Astrocyte of the cerebellum (primary cell): Measurements from ENCODE around the gene KRT1.

Experiments
- DNase-seq: peaks from one replicate; pipeline ENCODE4 v3.0.0-alpha.2; 2011; ENCODE audit warnings: low read depth
- H3K4me3 ChIP-seq: 2 replicates; pipeline ENCODE4 v1.5.1; 2011; ENCODE audit warnings: mild to moderate bottlenecking, low read depth, low read length, moderate library complexity
- CTCF ChIP-seq: IDR thresholded peaks from 2 replicates; pipeline ENCODE4 v1.5.1; 2012; ENCODE audit warnings: low read length, low read depth, moderate library complexity, mild to moderate bottlenecking; ENCODE audit errors: missing control alignments
- in situ Hi-C: cut with HindIII; loops from 2 replicates; pipeline ENCODE4 v1.10.0; 2017; ENCODE audit warnings: low sequenced_read_pairs

KRT1 gene

GRCh38 chr12:52629281-52630007, 50.8 kb downstream of the KRT1 start:
- no peak for TF ChIP-seq CTCF
- no peak overlapping the region for H3K4me3 ChIP-seq
- DNase-seq: no peak
- in situ Hi-C loops: loop anchor here (5.0 kb wide), 1 partner anchor 38 kb away; no protein-coding TSS in a partner anchor

GRCh38 chr12:52628841-52629240, 51.4 kb downstream of the KRT1 start:
- in situ Hi-C loops: no loop called here
- TF ChIP-seq CTCF: no peak

GRCh38 chr12:52628111-52628507, 52.1 kb downstream of the KRT1 start:
- H3K4me3 ChIP-seq: no peak overlapping the region
- DNase-seq: no peak
- TF ChIP-seq CTCF: no peak
- in situ Hi-C loops: no loop called here

More at GRCh38 chr12:52628841-52629240, 51.4 kb downstream of the KRT1 start:
- H3K4me3 ChIP-seq: no peak overlapping the region
- DNase-seq: no peak

GRCh38 chr12:52627395-52628110, 52.7 kb downstream of the KRT1 start:
- DNase-seq: no peak
- in situ Hi-C loops: no loop called here

More at GRCh38 chr12:52627395-52628110, 52.7 kb downstream of the KRT1 start:
- no peak for TF ChIP-seq CTCF
- H3K4me3 ChIP-seq: no peak overlapping the region
